WERI-Rb-1 (cell line): ENCODE results near the gene HIVEP3.

Experiments
- DNase-seq: peaks from one replicate; pipeline ENCODE4 v3.0.0-alpha.2; 2020
- H3K27ac ChIP-seq: fragments of 250-450 bp; sonication (Bioruptor Pico); 2 replicates; pipeline ENCODE4 v1.5.1; 2020; ENCODE audit warnings: mild to moderate bottlenecking, moderate library complexity
- H3K27me3 ChIP-seq: fragments of 250-450 bp; sonication (Bioruptor Pico); 2 replicates; pipeline ENCODE4 v1.5.1; 2021; ENCODE audit warnings: mild to moderate bottlenecking, low read depth, moderate library complexity; ENCODE audit not compliant: insufficient read depth, severe bottlenecking
- H3K36me3 ChIP-seq: fragments of 250-450 bp; sonication (Bioruptor Pico); 2 replicates; pipeline ENCODE4 v1.5.1; 2020; ENCODE audit warnings: mild to moderate bottlenecking, moderate library complexity
- H3K4me3 ChIP-seq: 2 replicates; pipeline ENCODE4 v1.5.1; 2011; ENCODE audit warnings: low read depth, mild to moderate bottlenecking, control low read depth, low read length
- H3K9me3 ChIP-seq: fragments of 250-450 bp; sonication (Bioruptor Pico); 2 replicates; pipeline ENCODE4 v1.5.1; 2021; ENCODE audit warnings: mild to moderate bottlenecking, moderate library complexity; ENCODE audit not compliant: severe bottlenecking
- TF ChIP-seq, protein P1 (sequence below): IDR thresholded peaks from 2 replicates; pipeline ENCODE4 v1.5.1; 2011; ENCODE audit warnings: low read depth, mild to moderate bottlenecking, control low read depth, inconsistent platforms, low read length

HIVEP3 gene

DNA sequence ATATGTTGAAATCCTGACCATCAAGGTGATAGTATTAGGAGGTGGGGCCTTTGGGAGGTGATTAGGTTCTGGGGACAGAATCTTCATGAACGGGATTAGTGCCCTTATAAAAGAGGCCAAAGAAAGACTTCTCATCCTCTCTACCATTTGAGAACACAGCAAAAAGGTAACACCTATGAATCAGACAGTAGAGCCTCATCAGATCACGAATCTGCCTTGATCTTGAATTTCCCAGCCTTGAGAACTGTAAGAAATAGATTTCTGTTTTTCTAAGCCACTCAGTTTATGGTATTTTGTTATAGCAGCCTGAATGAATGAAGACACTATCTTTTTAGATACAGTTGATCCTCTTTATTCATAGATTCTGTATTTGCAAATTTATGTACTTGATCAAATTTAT lies 227.3 kb downstream of the HIVEP3 start:
- no peak for DNase-seq

DNA sequence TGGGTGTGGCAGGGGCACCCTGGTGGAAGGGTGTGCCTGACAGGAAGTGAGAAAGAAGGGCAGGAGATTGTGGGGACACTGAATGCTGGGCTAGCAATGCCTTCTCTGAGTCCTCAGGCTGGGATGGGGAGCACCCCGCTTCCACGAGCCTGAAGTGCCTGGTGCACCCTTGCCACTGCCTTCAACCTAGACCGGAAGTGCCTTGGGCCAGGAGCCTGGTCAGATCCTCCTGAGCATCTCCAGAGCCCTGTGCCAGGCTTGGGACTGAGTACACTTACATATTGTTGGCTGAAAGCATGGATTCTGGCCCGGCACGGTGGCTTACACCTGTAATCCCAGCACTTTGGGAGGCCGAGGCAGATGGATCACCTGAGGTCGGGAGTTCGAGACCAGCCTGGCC lies 228.4 kb downstream of the HIVEP3 start:
- no peak overlapping the region for H3K27ac ChIP-seq
- DNase-seq: no peak
- no peaks in the 10 kb centered on the region for H3K27me3 ChIP-seq
- H3K36me3 ChIP-seq: no peaks in the 10 kb centered on the region
- no peak overlapping the region for H3K4me3 ChIP-seq
- TF ChIP-seq, protein P1, sequence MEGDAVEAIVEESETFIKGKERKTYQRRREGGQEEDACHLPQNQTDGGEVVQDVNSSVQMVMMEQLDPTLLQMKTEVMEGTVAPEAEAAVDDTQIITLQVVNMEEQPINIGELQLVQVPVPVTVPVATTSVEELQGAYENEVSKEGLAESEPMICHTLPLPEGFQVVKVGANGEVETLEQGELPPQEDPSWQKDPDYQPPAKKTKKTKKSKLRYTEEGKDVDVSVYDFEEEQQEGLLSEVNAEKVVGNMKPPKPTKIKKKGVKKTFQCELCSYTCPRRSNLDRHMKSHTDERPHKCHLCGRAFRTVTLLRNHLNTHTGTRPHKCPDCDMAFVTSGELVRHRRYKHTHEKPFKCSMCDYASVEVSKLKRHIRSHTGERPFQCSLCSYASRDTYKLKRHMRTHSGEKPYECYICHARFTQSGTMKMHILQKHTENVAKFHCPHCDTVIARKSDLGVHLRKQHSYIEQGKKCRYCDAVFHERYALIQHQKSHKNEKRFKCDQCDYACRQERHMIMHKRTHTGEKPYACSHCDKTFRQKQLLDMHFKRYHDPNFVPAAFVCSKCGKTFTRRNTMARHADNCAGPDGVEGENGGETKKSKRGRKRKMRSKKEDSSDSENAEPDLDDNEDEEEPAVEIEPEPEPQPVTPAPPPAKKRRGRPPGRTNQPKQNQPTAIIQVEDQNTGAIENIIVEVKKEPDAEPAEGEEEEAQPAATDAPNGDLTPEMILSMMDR: no peak
- no peaks in the 10 kb centered on the region for H3K9me3 ChIP-seq

More for the DNA sequence above, 227.3 kb downstream of the HIVEP3 start:
- Histone ChIP-seq H3K27me3 (no peaks in the 10 kb centered on the region), H3K36me3 (no peaks in the 10 kb centered on the region), H3K27ac (no peak overlapping the region), H3K9me3 (no peaks in the 10 kb centered on the region), H3K4me3 (no peak overlapping the region)
- TF ChIP-seq, protein P1: no peak

DNA sequence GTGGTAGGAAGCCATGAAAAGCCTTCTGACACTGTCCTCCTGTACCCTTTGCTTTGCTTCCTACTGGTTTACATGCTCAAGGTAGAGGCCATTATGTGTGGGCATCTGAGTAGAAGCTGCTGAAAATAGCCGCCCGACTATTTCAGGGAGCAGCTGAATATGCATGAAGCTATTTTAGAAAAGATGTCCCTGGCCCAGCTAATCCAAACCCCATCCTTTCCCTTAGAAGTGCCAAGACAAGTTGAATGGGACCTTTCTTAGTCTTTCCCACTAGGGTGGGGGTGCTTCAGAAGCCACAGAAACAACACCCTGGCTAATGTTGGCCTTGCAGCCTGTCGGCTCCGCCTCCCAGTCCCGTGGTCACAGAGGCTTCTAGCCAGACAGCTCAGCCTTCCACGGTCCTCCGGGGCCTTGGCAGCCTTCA lies 229.2 kb downstream of the HIVEP3 start:
- Histone ChIP-seq H3K27ac (no peak overlapping the region), H3K4me3 (no peak overlapping the region), H3K9me3 (no peaks in the 10 kb centered on the region), H3K27me3 (no peaks in the 10 kb centered on the region), H3K36me3 (no peaks in the 10 kb centered on the region)
- TF ChIP-seq, protein P1: no peak
- DNase-seq: no peak

DNA sequence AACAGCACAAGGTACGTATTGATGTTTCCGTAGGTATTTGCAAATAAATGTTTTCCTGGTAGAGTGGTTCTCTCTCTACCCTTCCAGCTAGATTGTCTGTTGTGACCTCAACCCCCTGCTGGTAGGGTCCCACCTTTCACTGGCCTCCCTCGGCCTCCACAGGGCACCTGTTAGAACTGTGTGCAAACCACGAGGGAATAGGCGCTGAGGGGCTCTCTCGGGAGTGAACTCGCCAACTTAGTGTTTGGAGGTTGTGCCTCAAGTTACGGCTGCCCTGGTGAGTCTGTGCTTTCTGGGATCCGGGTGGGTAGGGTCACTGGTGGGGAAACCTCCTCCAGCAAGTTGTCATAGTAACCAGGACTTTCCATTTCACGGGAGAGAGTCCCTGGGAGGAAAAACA lies 229.6 kb downstream of the HIVEP3 start:
- Histone ChIP-seq H3K9me3 (no peaks in the 10 kb centered on the region), H3K36me3 (no peaks in the 10 kb centered on the region), H3K4me3 (no peak overlapping the region), H3K27me3 (no peaks in the 10 kb centered on the region), H3K27ac (no peak overlapping the region)
- TF ChIP-seq, protein P1: no peak
- DNase-seq: no peak

DNA sequence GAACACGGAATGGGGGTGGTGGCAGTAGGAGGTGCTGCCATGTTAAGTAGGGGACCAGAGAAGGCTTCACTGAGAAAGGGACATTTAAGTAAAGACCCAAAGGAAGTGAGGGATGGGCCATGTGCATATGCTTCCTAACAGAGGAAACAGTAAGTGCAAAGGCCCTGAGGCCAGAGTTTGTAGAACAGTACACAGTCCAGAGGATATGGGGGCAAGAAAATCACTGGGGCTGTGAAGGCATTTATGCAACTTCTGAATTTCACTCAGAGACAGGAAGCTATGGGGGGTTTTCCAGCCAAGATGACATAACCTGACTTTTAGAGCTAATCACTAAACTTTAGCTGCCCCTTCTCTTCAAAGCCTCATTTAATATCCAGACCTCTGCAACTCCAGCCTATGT lies 231.7 kb downstream of the HIVEP3 start:
- no peaks in the 10 kb centered on the region for H3K27me3 ChIP-seq
- no peak overlapping the region for H3K27ac ChIP-seq
- DNase-seq: no peak
- H3K36me3 ChIP-seq: no peaks in the 10 kb centered on the region
- H3K9me3 ChIP-seq: no peaks in the 10 kb centered on the region
- TF ChIP-seq, protein P1: no peak
- no peak overlapping the region for H3K4me3 ChIP-seq

DNA sequence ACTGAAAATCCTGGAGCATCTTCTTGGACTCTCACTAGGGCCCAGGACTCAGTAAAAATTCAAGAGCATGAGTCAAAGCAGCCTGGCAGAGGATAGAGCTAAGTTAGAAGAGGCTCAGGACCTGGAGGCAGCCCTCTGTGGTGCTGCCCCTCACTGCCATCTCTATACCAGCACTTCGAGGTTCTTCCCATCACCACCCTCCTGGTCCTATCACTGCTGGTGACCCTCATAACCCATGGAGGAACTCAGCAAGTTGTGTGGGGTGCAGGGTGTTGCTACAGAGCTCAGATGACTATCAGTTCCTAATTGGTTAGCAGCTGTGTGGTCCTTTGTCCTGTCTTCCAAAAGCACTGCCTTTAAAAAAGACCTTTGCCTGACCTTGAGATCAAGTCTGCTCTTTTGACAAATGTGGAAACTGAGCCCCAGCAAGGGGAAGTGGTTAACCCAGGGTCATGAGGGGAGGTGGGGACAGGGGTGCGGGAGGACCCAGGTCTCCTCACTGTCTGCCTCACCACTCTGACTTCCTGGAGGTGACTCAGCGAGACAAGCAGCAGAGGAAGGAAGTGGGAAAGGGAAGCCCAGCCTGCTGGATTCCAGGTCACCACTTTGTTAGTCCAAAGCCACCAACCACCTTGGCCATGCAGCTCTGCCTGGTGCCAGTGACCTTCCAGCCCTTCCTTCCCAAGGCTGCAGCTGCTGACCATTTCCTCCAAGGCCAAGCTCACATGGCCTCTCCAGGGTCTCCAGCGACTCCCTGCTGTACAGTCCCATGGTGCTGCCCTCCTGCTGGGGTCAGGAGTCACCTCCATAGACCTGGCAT lies 234.8 kb downstream of the HIVEP3 start:
- H3K9me3 ChIP-seq: no peaks in the 10 kb centered on the region
- H3K4me3 ChIP-seq: no peak overlapping the region
- no peak overlapping the region for H3K27ac ChIP-seq
- no peak for DNase-seq
- H3K36me3 ChIP-seq: no peaks in the 10 kb centered on the region
- H3K27me3 ChIP-seq: no peaks in the 10 kb centered on the region
- TF ChIP-seq, protein P1: no peak
